Mesenchymal stem cell (in vitro differentiated cells and primary cell): ENCODE data around the gene RCN1.

ENCODE experiments used
- DNase-seq: peaks from one replicate; pipeline ENCODE4 v3.0.0-alpha.2; 2013
- H2AFZ ChIP-seq: one replicate; pipeline ENCODE4 v1.6.1; 2013; ENCODE audit warnings: low read depth, mild to moderate bottlenecking, control low read depth, inconsistent platforms, low read length, moderate library complexity
- H2AK5ac ChIP-seq: 2 replicates; pipeline ENCODE4 v1.6.1; 2013; ENCODE audit warnings: low read length, moderate library complexity, mild to moderate bottlenecking, inconsistent platforms; ENCODE audit not compliant: severe bottlenecking
- H2BK120ac ChIP-seq: one replicate; pipeline ENCODE4 v1.6.1; 2013; ENCODE audit warnings: low read depth, mild to moderate bottlenecking, inconsistent platforms, low read length, moderate library complexity
- H2BK12ac ChIP-seq, 2 experiments: one replicate each; pipeline ENCODE4 v1.6.1; 2013; ENCODE audit warnings: inconsistent platforms in 2 of 2, low read length in 2 of 2, mild to moderate bottlenecking in 2 of 2, moderate library complexity in 2 of 2, control low read depth in 1 of 2
- H2BK15ac ChIP-seq: one replicate; pipeline ENCODE4 v1.6.1; 2013; ENCODE audit warnings: mild to moderate bottlenecking, low read depth, inconsistent platforms; ENCODE audit not compliant: poor library complexity, severe bottlenecking
- H2BK5ac ChIP-seq: 2 replicates; pipeline ENCODE4 v1.6.1; 2013; ENCODE audit warnings: low read depth, mild to moderate bottlenecking, low read length, control low read depth, inconsistent platforms; ENCODE audit not compliant: poor library complexity, severe bottlenecking
- H3K14ac ChIP-seq, 2 experiments: one replicate each; pipeline ENCODE4 v1.6.1; 2013; ENCODE audit warnings: inconsistent platforms in 2 of 2, low read length in 2 of 2, control low read depth in 1 of 2, mild to moderate bottlenecking in 1 of 2, moderate library complexity in 1 of 2
- H3K18ac ChIP-seq, 2 experiments: one replicate each; pipeline ENCODE4 v1.6.1; 2013; ENCODE audit warnings: inconsistent platforms in 2 of 2, low read length in 2 of 2, control low read depth in 1 of 2, low read depth in 1 of 2, mild to moderate bottlenecking in 1 of 2
- H3K23ac ChIP-seq, 2 experiments: one replicate each; pipeline ENCODE4 v1.6.1; 2013; ENCODE audit warnings: inconsistent platforms in 2 of 2, low read length in 2 of 2, mild to moderate bottlenecking in 2 of 2, moderate library complexity in 2 of 2, control low read depth in 1 of 2
- H3K27ac ChIP-seq: 2 replicates; pipeline ENCODE4 v1.5.1; 2013; ENCODE audit warnings: mild to moderate bottlenecking, moderate library complexity, low read length, control low read depth, inconsistent platforms; ENCODE audit not compliant: poor library complexity, severe bottlenecking
- H3K27me3 ChIP-seq, 2 experiments: 2 replicates each; pipeline versions ENCODE4 v1.6.1 to v1.7.0; 2013; ENCODE audit warnings: low read length in 2 of 2, mild to moderate bottlenecking in 2 of 2, moderate library complexity in 2 of 2, control low read depth in 1 of 2, inconsistent platforms in 1 of 2; ENCODE audit not compliant: control insufficient read depth in 1 of 2, insufficient read depth in 1 of 2
- H3K36me3 ChIP-seq, 2 experiments: 2 replicates each; pipeline versions ENCODE4 v1.6.1 to v1.7.0; 2013; ENCODE audit warnings: low read length in 2 of 2, control low read depth in 1 of 2, inconsistent platforms in 1 of 2, low read depth in 1 of 2, mild to moderate bottlenecking in 1 of 2; ENCODE audit not compliant: insufficient read depth in 2 of 2, control insufficient read depth in 1 of 2
- H3K4ac ChIP-seq, 2 experiments: one replicate each; pipeline ENCODE4 v1.6.1; 2013; ENCODE audit warnings: inconsistent platforms in 2 of 2, low read length in 2 of 2, mild to moderate bottlenecking in 2 of 2, moderate library complexity in 2 of 2, control low read depth in 1 of 2, low read depth in 1 of 2
- H3K4me1 ChIP-seq: 2 replicates; pipeline ENCODE4 v1.6.1; 2013; ENCODE audit warnings: low read depth, low read length, control low read depth; ENCODE audit not compliant: control insufficient read depth, insufficient read depth
- H3K4me2 ChIP-seq: 2 replicates; pipeline ENCODE4 v1.6.1; 2013; ENCODE audit warnings: low read length, mild to moderate bottlenecking, inconsistent platforms; ENCODE audit not compliant: poor library complexity, severe bottlenecking
- H3K4me3 ChIP-seq, 2 experiments: 2 replicates each; pipeline versions ENCODE4 v1.5.1 to v1.7.0; 2013; ENCODE audit warnings: low read length in 2 of 2, mild to moderate bottlenecking in 2 of 2, control low read depth in 1 of 2, low read depth in 1 of 2; ENCODE audit not compliant: insufficient read depth in 1 of 2
- H3K79me1 ChIP-seq: replicated peaks from 2 replicates; pipeline ENCODE4 v1.6.1; 2013; ENCODE audit warnings: mild to moderate bottlenecking, control low read depth, low read length, inconsistent platforms; ENCODE audit not compliant: poor library complexity, severe bottlenecking
- H3K9ac ChIP-seq: 2 replicates; pipeline ENCODE4 v1.7.0; 2013; ENCODE audit warnings: mild to moderate bottlenecking, low read length, moderate library complexity
- H3K9me3 ChIP-seq: 2 replicates; pipeline ENCODE4 v1.7.0; 2013; ENCODE audit warnings: mild to moderate bottlenecking, low read length; ENCODE audit not compliant: control insufficient read depth
- H4K8ac ChIP-seq: one replicate; pipeline ENCODE4 v1.6.1; 2013; ENCODE audit warnings: inconsistent platforms, mild to moderate bottlenecking, low read length, moderate library complexity
- H4K91ac ChIP-seq: one replicate; pipeline ENCODE4 v1.6.1; 2013; ENCODE audit warnings: mild to moderate bottlenecking, low read length, inconsistent platforms
- WGBS: methylation state at CpG from one replicate; pipeline ENCODE4 v1.1.7; 2013; ENCODE audit warnings: mixed read lengths; 5-methylcytosine and 5-hydroxymethylcytosine counted together

The RCN1 gene

GRCh38 chr11:32152216-32152615, 61.3 kb downstream of the RCN1 start:
- no peak overlapping the region for H3K4me3 ChIP-seq
- H3K9ac ChIP-seq: no peak overlapping the region
- no peak overlapping the region for H3K4me2 ChIP-seq
- H3K23ac ChIP-seq: no peak overlapping the region
- no peak overlapping the region for H2BK5ac ChIP-seq
- no peak overlapping the region for H2AK5ac ChIP-seq
- H4K8ac ChIP-seq: no peak overlapping the region
- no peaks in the 10 kb centered on the region for H3K79me1 ChIP-seq
- 90% methylated on average over 8 of the region's 9 CpGs for WGBS
- no peak overlapping the region for H4K91ac ChIP-seq
- H2BK12ac ChIP-seq: no peak overlapping the region
- H3K4ac ChIP-seq: no peak overlapping the region
- H3K4me1 ChIP-seq: no peaks in the 10 kb centered on the region
- DNase-seq: no peak
- peaks cover 0 to 17% of the 10 kb centered on the region in 2 experiments for H3K27me3 ChIP-seq
- no peak overlapping the region for H3K27ac ChIP-seq
- H2AFZ ChIP-seq: no peak overlapping the region
- no peak overlapping the region for H3K18ac ChIP-seq
- H2BK120ac ChIP-seq: no peak overlapping the region
- H3K36me3 ChIP-seq: no peaks in the 10 kb centered on the region
- H3K9me3 ChIP-seq: no peaks in the 10 kb centered on the region
- H3K14ac ChIP-seq: no peak overlapping the region
- no peak overlapping the region for H2BK15ac ChIP-seq

GRCh38 chr11:32152821-32153220, 61.9 kb downstream of the RCN1 start:
- H4K8ac ChIP-seq: no peak overlapping the region
- DNase-seq: no peak
- H2BK12ac ChIP-seq: no peak overlapping the region
- no peak overlapping the region for H3K4me2 ChIP-seq
- H3K18ac ChIP-seq: no peak overlapping the region
- no peaks in the 10 kb centered on the region for H3K79me1 ChIP-seq
- no peak overlapping the region for H3K4me3 ChIP-seq
- no peak overlapping the region for H3K9ac ChIP-seq
- no peak overlapping the region for H3K4ac ChIP-seq
- H2BK120ac ChIP-seq: no peak overlapping the region
- no peak overlapping the region for H2AK5ac ChIP-seq
- no peak overlapping the region for H2BK15ac ChIP-seq
- no peak overlapping the region for H3K23ac ChIP-seq
- no peak overlapping the region for H3K27ac ChIP-seq
- WGBS: 100% methylated on average over 1 of the region's 3 CpGs
- H3K4me1 ChIP-seq: no peaks in the 10 kb centered on the region
- no peak overlapping the region for H4K91ac ChIP-seq
- no peaks in the 10 kb centered on the region for H3K36me3 ChIP-seq
- H3K9me3 ChIP-seq: no peaks in the 10 kb centered on the region
- H2BK5ac ChIP-seq: no peak overlapping the region
- no peak overlapping the region for H2AFZ ChIP-seq
- peaks cover 5 to 22% of the 10 kb centered on the region in 2 experiments for H3K27me3 ChIP-seq
- no peak overlapping the region for H3K14ac ChIP-seq

GRCh38 chr11:32153747-32154146, 62.9 kb downstream of the RCN1 start:
- Histone ChIP-seq H3K79me1 (no peaks in the 10 kb centered on the region), H3K18ac (no peak overlapping the region), H3K4ac (no peak overlapping the region), H3K27me3 (peaks cover 10 to 26% of the 10 kb centered on the region in 2 experiments), H2BK12ac (no peak overlapping the region), H2BK15ac (no peak overlapping the region), H2BK5ac (no peak overlapping the region), H3K9me3 (no peaks in the 10 kb centered on the region), H3K4me1 (no peaks in the 10 kb centered on the region), H2AK5ac (no peak overlapping the region), H3K14ac (no peak overlapping the region), H3K9ac (no peak overlapping the region), H3K4me2 (no peak overlapping the region), H3K23ac (no peak overlapping the region), H4K8ac (no peak overlapping the region), H2AFZ (no peak overlapping the region), H3K27ac (no peak overlapping the region), H2BK120ac (no peak overlapping the region), H4K91ac (no peak overlapping the region), H3K36me3 (no peaks in the 10 kb centered on the region), H3K4me3 (no peak overlapping the region)
- 29% methylated on average over 1 of the region's 1 CpG for WGBS
- DNase-seq: no peak

GRCh38 chr11:32154275-32154674, 63.4 kb downstream of the RCN1 start:
- Histone ChIP-seq H3K36me3 (no peaks in the 10 kb centered on the region), H2AFZ (no peak overlapping the region), H3K18ac (no peak overlapping the region), H3K4ac (no peak overlapping the region), H3K27me3 (peaks cover 14 to 26% of the 10 kb centered on the region in 2 experiments), H4K8ac (no peak overlapping the region), H3K14ac (no peak overlapping the region), H2BK120ac (no peak overlapping the region), H2BK15ac (no peak overlapping the region), H2AK5ac (no peak overlapping the region), H3K27ac (no peak overlapping the region), H3K4me3 (no peak overlapping the region), H4K91ac (no peak overlapping the region), H3K4me2 (no peak overlapping the region), H2BK5ac (no peak overlapping the region), H3K23ac (no peak overlapping the region), H3K9ac (no peak overlapping the region), H3K79me1 (no peaks in the 10 kb centered on the region), H3K4me1 (no peaks in the 10 kb centered on the region), H3K9me3 (no peaks in the 10 kb centered on the region), H2BK12ac (no peak overlapping the region)
- 82% methylated on average over 2 of the region's 2 CpGs for WGBS
- peak; percentile 9 for DNase-seq
